NCI-H146 treated with DMSO at 0.1 percent for 48 hours (cell line): ENCODE results near the gene N4BP2.

Experiments
- DNase-seq: peaks from one replicate; lab custom pipeline; 2025; ENCODE audit not compliant: unreplicated experiment; lab: John Stamatoyannopoulos, UW

N4BP2 gene

GRCh38 chr4:40205259-40206198 is 148.9 kb downstream of the N4BP2 start:
- no peak for DNase-seq

GRCh38 chr4:40206426-40206825 is 149.8 kb downstream of the N4BP2 start:
- DNase-seq, result no peak
